Activated naive CD4-positive, alpha-beta T cell treated with anti-CD3 and anti-CD28 coated beads, Interleukin-2, amount 10 ng/mL, durations not matched to agents 7 days and 5 days (primary cell): Measurements from ENCODE around the gene PROSER3.
A peak's percentile ranks its signal among the peaks of the same experiment; 100 is the strongest.

Experiments
- CTCF ChIA-PET: fragments of 350-600 bp; sonication (Branson Sonifier 250); formaldehyde crosslinking; loops from one replicate; lab custom pipeline; 2021; ENCODE audit warnings: antibody characterized with exemption; lab: Charles Lee
- DNase-seq: peaks from one replicate; pipeline ENCODE4 v3.0.0-alpha.2; 2020
- H3K27ac Mint-ChIP-seq: one replicate; pipeline ENCODE4 v1.8.0; 2021; ENCODE audit warnings: mild to moderate bottlenecking, moderate library complexity, mixed read lengths
- H3K27me3 Mint-ChIP-seq: one replicate; pipeline ENCODE4 v1.8.0; 2021; ENCODE audit warnings: mild to moderate bottlenecking, mixed read lengths
- H3K36me3 Mint-ChIP-seq: one replicate; pipeline ENCODE4 v1.8.0; 2021; ENCODE audit warnings: mixed read lengths
- H3K4me1 Mint-ChIP-seq: one replicate; pipeline ENCODE4 v1.8.0; 2021; ENCODE audit warnings: mixed read lengths
- H3K4me3 Mint-ChIP-seq: one replicate; pipeline ENCODE4 v1.8.0; 2021; ENCODE audit warnings: mild to moderate bottlenecking, moderate library complexity, mixed read lengths
- H3K9me3 Mint-ChIP-seq: one replicate; pipeline ENCODE4 v1.8.0; 2021; ENCODE audit warnings: mixed read lengths

Gene PROSER3

DNA sequence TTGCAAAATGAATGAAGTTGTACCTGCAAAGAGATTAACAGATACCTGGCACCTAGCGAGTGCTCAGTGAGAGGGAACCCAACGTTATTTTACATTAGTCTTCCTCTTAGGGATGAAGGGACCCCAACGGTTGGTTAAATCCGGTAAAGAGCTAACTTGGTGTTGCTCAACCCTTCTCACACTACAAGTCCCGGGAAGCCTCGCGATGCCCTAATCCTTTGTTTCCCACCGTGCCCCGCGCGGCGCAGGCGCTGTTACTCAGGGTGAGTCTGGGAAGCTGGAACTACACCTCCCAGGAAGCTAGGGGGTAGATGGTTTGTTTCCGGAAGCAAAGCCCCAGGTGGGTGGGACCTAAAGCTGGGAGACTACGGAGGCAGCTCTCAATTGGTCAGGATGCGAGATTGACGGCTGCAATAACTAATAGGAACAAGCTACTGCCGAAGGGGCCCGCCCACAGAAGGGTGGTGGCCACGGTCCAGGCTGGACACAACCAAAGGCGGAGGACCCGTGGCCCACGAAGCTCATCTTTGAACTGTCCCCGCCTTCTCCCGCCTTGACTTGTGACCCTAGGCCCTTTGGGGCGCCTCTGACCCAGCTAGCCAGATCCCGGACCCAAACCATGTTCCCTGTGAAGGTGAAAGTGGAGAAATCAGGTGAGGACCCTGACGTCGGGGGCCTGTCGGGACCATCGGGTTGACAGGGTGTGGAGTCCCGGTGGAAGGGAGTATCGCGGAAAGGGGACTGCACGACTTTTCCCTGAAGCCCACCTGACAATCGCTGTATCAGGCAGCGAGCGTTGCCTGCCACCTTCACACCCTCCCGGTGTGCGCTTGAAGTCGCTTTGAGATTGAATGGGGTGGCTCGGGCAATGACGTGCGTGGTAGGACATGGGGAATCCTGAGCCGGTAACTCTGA lies 9.6 kb upstream of the PROSER3 start, which contains the start of gene LIN37:
LIN37 (plus strand) TSS at position 471 of the 915 bp plus-strand sequence; CDS start at position 620, 149 bp downstream.
- H3K36me3 Mint-ChIP-seq, result peaks cover 21% of the 10 kb centered on the region
- CTCF ChIA-PET, result interaction anchor here (0.6 to 1.4 kb wide), 5 partner anchors 11 to 160 kb away, joined by 3 to 8 read pairs (median 5); no protein-coding TSS in a partner anchor
- no peaks in the 10 kb centered on the region for H3K27me3 Mint-ChIP-seq
- H3K27ac Mint-ChIP-seq, result peak within 1 kb of the TSS; percentile 95
- DNase-seq, result peak; percentile 99
- H3K4me3 Mint-ChIP-seq, result peak within 1 kb of the TSS; percentile 95
- no peaks in the 10 kb centered on the region for H3K9me3 Mint-ChIP-seq
- H3K4me1 Mint-ChIP-seq, result peaks cover 54% of the 10 kb centered on the region

DNA sequence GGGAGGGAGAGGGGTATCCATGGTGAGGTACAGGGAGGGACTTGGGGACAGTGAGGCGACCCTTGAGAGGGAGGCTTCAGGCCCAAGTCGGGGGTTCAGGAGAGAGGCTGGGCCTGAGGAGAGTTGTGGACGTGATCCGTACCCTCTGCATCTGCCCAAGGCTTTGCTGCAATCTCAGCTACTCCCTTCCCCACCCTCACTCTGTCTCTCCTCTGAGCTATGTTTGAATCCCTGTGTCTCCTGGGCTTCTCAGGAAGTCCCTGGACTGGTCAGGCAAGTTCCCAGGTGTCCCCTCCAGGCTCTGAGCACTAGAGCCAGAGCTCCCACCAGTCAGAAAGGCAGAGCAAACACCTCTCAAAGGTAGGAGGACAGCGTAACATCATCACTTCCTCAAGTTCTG lies 7.8 kb upstream of the PROSER3 start:
- Mint-ChIP-seq H3K4me3 (peak overlapping the region; percentile 54), H3K9me3 (no peaks in the 10 kb centered on the region), H3K36me3 (peaks cover 21% of the 10 kb centered on the region), H3K27ac (no peak overlapping the region), H3K4me1 (peaks cover 46% of the 10 kb centered on the region), H3K27me3 (no peaks in the 10 kb centered on the region)
- CTCF ChIA-PET, result interaction anchor here (1.0 kb wide), 1 partner anchor 15 kb away, joined by 3 read pairs; no protein-coding TSS in a partner anchor
- no peak for DNase-seq

DNA sequence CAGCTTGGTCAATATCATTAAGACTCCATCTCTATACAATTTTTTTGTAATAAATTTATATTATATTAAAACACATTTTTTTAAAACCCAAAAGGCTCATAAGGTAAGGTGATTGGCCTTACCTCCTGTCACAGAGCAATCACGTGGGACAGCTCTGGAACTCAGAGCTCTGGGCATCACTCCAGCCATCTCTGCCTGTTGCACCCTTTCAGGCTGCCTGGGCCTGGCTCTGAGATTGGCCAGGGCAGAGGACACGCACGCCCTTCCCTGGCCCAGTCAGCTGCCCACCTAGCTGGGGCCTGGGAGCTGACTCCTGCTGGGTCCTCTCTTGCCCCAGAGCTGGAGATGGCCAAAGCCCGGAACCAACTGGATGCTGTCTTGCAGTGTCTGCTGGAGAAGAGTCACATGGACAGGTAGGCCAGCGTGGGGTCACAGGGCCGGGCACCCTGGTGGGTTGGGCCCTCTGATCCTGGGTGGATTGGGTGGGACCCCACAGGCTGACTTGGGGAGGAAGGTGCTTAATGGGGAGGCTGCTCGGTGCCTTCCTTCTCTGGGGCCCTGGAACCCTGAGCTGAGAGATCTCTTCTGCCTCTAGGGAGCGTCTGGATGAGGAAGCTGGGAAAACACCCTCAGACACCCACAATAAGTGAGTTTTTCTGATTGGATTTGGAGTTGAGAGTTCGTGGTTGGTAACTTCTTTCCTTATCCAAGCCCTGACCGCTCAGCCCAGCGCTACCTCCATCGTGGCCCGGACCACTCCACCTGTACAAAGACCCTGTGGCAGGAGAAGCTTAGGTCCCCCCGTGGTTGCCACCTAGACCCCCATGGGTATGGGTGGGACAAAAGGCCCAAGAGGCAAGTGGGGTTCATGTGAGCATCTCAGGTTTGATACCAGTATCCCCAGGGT lies 5.9 kb upstream of the PROSER3 start:
- Mint-ChIP-seq H3K4me1 (peaks cover 42% of the 10 kb centered on the region), H3K27ac (no peak overlapping the region), H3K9me3 (no peaks in the 10 kb centered on the region), H3K27me3 (peaks cover 6% of the 10 kb centered on the region), H3K36me3 (peaks cover 16% of the 10 kb centered on the region), H3K4me3 (no peak overlapping the region)
- DNase-seq, result no peak
- CTCF ChIA-PET, result interaction anchor here (1.0 to 1.3 kb wide), 2 partner anchors 14 to 180 kb away, joined by 3 read pairs; no protein-coding TSS in a partner anchor

DNA sequence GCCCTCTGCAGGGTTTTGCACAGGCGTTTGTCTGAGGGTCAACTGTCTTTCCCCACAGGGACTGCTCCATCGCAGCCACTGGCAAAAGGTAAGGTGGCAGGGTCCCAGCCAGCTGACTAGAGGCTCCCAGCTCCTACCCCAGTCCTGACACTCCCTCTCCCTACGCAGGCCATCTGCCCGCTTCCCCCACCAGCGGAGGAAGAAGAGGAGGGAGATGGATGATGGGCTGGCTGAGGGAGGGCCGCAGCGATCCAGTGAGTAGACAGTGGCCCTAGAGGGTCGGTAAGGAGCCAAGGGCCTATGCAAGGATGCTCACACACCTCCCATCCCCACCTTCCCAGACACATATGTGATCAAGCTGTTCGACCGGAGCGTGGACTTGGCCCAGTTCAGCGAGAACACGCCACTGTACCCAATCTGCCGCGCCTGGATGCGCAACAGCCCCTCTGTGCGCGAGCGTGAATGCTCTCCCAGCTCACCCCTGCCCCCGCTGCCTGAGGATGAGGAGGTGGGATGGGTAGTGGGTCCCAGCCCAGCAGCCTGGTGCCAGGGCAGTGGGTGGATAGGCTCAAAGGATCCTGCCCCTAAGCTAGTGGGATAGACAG lies 5.1 kb upstream of the PROSER3 start:
- CTCF ChIA-PET, result interaction anchor here (1.3 kb wide), 1 partner anchor 13 kb away, joined by 3 read pairs; no protein-coding TSS in a partner anchor
- DNase-seq, result no peak
- Mint-ChIP-seq H3K9me3 (no peaks in the 10 kb centered on the region), H3K27ac (no peak overlapping the region), H3K36me3 (peaks cover 15% of the 10 kb centered on the region), H3K4me3 (no peak overlapping the region), H3K27me3 (peaks cover 11% of the 10 kb centered on the region), H3K4me1 (peaks cover 41% of the 10 kb centered on the region)

DNA sequence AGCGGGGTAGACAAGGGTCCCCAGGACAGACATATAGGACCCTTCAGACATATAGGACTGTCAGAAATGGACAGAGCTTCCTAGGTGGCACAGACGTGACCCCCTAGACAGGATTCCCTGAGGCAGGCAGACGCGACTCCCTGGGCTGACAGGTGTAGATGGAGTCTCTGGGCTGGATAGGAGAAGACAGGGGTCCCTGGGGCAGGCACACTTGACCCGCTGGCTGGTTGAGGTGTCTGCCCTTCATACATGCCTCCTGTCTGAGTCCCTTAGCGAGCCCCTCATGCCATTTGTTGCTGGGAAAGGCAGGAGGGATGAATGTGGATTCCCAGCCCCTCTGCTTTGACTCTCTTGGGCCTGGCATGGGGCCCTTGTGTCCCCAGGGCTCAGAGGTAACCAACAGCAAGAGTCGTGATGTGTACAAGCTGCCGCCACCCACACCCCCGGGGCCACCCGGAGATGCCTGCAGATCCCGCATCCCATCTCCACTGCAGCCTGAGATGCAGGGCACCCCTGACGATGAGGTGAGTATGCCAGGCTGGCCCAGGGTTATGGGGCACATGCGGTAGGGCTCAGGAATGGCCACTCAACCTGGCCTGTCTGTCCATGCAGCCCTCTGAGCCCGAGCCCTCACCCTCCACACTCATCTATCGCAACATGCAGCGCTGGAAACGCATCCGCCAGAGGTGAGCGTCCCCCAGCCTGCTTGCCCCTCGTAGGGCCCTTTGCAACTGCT lies 4.2 kb upstream of the PROSER3 start:
- no peaks in the 10 kb centered on the region for H3K9me3 Mint-ChIP-seq
- peaks cover 17% of the 10 kb centered on the region for H3K36me3 Mint-ChIP-seq
- H3K4me1 Mint-ChIP-seq, result peaks cover 39% of the 10 kb centered on the region
- no peak overlapping the region for H3K27ac Mint-ChIP-seq
- no peak overlapping the region for H3K4me3 Mint-ChIP-seq
- H3K27me3 Mint-ChIP-seq, result peaks cover 13% of the 10 kb centered on the region
- DNase-seq, result no peak
- CTCF ChIA-PET, result no interaction called here

DNA sequence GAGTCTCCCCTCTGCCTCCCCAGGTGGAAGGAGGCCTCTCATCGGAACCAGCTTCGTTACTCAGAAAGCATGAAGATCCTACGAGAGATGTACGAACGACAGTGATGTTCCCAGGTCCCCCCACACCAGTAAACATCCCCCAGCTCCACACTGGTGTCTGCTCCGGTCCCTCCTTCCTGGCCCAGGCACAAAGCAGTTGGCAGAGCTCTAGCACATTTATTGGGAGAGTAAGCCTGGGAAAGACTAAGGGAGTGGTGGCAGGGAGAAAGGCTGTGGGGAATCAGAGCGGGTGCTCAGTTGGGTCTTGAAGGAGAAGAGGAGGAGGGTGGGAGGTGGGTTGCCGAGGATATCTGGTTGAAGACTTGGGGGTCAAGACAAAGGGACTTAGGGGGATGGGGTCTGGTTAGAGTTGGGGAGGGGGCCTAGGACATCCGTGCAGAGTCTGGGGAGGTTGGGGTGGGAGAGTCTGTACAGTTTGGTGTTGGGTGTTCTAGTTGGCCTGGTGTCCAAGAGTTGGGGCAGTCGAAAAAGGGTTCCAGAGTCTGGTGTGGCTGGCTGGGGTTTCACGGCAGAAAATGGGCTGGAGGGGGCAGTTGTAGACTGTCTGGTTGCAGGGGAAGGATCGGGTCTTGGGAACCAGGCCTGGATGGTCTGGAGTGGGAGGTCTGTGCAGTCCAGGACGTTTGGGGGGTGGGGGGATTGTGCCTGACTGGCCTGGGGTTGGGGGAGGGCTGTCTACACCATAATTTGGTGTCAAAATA lies 3.4 kb upstream of the PROSER3 start:
- H3K27ac Mint-ChIP-seq, result no peak overlapping the region
- peak overlapping the region; percentile 32 for H3K4me3 Mint-ChIP-seq
- CTCF ChIA-PET, result no interaction called here
- H3K27me3 Mint-ChIP-seq, result peaks cover 13% of the 10 kb centered on the region
- peaks cover 18% of the 10 kb centered on the region for H3K36me3 Mint-ChIP-seq
- H3K9me3 Mint-ChIP-seq, result no peaks in the 10 kb centered on the region
- no peak for DNase-seq
- peaks cover 42% of the 10 kb centered on the region for H3K4me1 Mint-ChIP-seq

DNA sequence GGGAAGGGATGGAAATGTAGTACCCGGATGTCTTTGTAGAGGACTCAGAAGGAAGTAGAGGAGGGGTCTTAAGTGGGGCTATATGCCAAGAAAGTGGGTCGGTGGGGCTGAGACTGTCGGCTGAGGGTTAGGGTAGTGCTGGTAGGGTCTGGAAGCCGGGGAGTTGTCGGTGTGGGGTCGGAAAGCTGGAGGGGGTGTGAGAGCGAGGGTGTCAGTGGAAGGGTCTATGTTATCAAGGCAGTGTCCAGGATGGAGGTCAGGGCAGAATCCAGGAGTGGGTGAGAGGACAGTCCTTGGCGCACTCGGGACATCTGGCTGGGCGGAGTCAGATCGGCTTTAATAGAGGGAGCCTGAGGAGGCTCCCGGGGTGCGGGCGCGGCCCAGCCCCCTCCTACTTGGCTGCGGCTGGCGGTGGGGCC lies 2.8 kb upstream of the PROSER3 start:
- no peak for DNase-seq
- H3K27ac Mint-ChIP-seq, result no peak overlapping the region
- H3K4me1 Mint-ChIP-seq, result peaks cover 42% of the 10 kb centered on the region
- no peaks in the 10 kb centered on the region for H3K9me3 Mint-ChIP-seq
- peaks cover 22% of the 10 kb centered on the region for H3K36me3 Mint-ChIP-seq
- H3K27me3 Mint-ChIP-seq, result peaks cover 13% of the 10 kb centered on the region
- CTCF ChIA-PET, result no interaction called here
- peak overlapping the region; percentile 32 for H3K4me3 Mint-ChIP-seq

DNA sequence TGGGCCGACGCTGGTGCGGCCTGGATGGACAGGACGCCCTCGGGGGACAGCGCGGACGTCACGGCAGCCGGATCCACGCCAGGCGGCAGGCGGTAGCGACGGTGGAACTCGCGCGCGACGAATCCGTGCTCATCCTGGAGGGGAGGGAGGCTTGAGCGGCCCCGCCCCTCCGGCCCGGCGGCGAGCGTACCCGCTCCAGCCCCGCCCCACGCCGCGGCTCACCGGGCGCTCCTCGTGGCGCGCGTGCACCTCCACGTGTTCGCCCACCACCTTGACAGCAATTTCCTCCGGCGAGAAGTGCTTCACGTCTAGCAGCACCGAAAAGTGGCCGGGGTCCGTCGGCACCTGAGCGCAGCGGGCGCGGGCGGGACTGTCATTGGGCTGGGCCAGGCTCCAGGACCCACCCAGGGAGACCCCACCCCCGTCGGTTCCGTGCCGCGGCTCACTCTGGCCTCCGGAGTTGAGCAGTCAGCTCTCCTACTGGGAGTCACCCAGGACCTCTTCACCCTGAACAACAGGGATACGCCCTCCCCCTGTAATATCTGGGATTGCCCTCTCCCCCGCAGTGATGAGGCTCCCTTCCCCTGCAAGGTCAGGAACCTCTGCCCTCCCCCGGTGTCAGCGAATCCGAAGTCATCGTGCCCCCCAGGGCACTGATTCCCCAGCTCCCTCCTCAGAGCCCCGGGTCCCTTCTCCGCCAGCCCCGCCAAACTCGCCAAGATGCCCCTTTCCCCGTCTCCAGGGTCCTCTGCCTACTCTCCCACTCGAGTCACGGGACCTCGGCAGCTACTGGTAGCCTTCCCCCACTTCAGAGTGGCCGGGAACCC lies 2.2 kb upstream of the PROSER3 start:
- peak overlapping the region; percentile 44 for H3K4me3 Mint-ChIP-seq
- H3K36me3 Mint-ChIP-seq, result peaks cover 25% of the 10 kb centered on the region
- H3K9me3 Mint-ChIP-seq, result no peaks in the 10 kb centered on the region
- peaks cover 44% of the 10 kb centered on the region for H3K4me1 Mint-ChIP-seq
- H3K27me3 Mint-ChIP-seq, result peaks cover 13% of the 10 kb centered on the region
- peak overlapping the region; percentile 77 for H3K27ac Mint-ChIP-seq
- CTCF ChIA-PET, result no interaction called here
- DNase-seq, result peak; percentile 62

DNA sequence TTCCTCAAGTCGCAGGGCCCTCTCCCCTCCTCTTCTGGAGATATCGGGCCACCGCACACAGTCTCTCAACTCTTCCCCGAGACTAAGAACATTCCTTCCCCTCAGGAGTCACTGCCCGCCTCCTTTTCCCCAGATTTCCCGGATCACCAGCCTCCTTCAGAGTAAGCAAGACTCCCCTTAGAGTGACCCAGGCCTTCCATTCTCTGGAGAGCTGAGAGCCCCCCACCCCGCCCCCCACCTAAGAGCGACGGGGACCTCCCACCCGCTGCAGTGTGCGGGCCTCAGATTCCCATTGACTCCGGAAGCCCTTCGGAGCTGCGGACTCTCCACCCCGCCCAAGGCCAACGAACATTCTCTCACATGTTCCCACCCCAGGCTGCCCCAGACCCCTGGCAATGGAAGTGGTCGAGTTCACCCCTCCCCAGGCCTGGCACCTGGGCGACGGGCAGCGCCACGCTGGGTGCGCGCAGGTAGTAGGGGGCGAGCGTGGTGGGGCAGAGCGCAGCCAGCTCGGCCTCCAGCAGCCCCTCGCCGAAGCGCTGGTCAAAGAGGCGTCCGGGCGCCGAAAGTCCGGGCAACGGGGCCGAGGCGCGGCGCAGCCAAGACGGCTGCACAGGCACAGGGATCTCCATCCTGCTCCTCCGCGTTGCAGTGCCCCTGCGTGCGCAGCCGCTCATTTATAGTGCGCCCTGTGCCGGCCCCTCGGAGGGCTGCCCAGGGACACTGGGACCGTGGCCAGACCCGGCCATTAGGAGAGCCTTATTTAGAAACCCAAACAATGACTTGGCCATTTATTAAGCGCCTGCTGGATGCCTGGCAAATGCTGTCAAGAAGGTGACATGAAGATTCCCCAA lies 1.4 kb upstream of the PROSER3 start, which contains the start of gene HSPB6:
HSPB6 (minus strand) TSS at position 653 of the 854 bp plus-strand sequence; CDS start at position 632, 21 bp downstream.
- CTCF ChIA-PET, result no interaction called here
- peak within 1 kb of the TSS; percentile 93 for H3K4me3 Mint-ChIP-seq
- peak within 1 kb of the TSS; percentile 95 for H3K27ac Mint-ChIP-seq
- no peak for DNase-seq
- peaks cover 27% of the 10 kb centered on the region for H3K36me3 Mint-ChIP-seq
- H3K9me3 Mint-ChIP-seq, result no peaks in the 10 kb centered on the region
- H3K27me3 Mint-ChIP-seq, result peaks cover 13% of the 10 kb centered on the region
- H3K4me1 Mint-ChIP-seq, result peaks cover 44% of the 10 kb centered on the region

DNA sequence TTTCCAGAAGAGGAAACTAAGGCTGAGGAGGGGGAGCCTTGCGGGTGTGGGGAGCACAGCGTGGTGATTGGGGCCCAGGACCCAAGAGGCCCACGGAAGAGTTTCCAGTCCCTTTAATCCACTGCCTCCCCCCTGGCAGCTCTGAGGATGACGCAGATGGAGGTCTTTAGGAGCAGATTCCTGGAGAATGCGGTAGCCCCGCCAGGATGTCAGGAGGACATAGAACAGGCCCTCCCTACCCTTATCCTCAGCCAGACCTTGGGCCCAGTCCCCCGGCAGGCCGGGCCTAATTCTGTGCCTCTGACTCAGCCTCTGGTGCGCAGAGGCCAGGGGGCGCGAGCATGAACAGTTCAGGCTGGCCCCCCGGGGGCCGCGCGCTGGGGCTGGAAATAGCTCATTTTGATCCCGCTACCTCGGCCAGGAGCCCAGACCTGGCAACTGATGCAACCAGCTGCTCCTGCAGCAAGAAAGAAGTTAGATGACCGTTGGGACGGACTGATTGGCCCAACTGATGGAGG lies 686 bp upstream of the PROSER3 start:
- H3K4me3 Mint-ChIP-seq, result peak overlapping the region; percentile 93
- peak overlapping the region; percentile 95 for H3K27ac Mint-ChIP-seq
- no peaks in the 10 kb centered on the region for H3K9me3 Mint-ChIP-seq
- peaks cover 33% of the 10 kb centered on the region for H3K36me3 Mint-ChIP-seq
- DNase-seq, result peak; percentile 46
- peaks cover 46% of the 10 kb centered on the region for H3K4me1 Mint-ChIP-seq
- H3K27me3 Mint-ChIP-seq, result peaks cover 13% of the 10 kb centered on the region
- CTCF ChIA-PET, result no interaction called here

DNA sequence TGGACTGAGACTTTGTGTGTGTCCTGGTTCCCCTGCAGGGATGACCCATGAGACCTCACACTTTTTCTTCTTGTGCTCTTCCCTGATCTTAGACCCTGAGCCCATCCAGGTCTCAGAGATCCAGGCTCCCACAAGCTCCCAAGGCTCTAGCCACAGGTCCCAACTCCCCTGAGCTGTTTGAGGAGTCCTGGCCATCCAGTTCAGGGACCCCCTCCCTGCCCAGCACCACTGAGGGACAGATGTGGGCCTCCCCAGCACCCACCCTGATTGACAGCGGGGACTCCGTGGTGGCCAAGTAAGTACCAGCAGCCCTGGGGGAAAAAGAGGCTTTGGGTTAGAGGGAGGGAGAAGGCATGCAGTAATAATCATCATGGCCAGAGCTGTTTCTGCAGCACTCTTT lies 1.7 kb downstream of the PROSER3 start:
- Mint-ChIP-seq H3K9me3 (no peaks in the 10 kb centered on the region), H3K4me1 (peaks cover 46% of the 10 kb centered on the region), H3K36me3 (peaks cover 26% of the 10 kb centered on the region), H3K4me3 (peak overlapping the region; percentile 93), H3K27me3 (peaks cover 13% of the 10 kb centered on the region), H3K27ac (peak overlapping the region; percentile 66)
- no peak for DNase-seq
- CTCF ChIA-PET, result no interaction called here
